GM15510 (cell line): ENCODE results near the gene FBXO36.

ENCODE experiments used
- POLR2A ChIP-seq: IDR thresholded peaks from 3 replicates; pipeline ENCODE4 v1.6.1; 2011; ENCODE audit warnings: borderline replicate concordance; ENCODE audit not compliant: insufficient read length; ENCODE audit errors: extremely low read depth

Gene FBXO36

GRCh38 chr2:229931241-229931640 is 8.9 kb downstream of the FBXO36 start:
- TF ChIP-seq POLR2A, result no peak

- TF ChIP-seq POLR2A, result no peak
Measured at GRCh38 chr2:229937537-229937936, 15.2 kb downstream of the FBXO36 start.

GRCh38 chr2:229942671-229943070 is 20.4 kb downstream of the FBXO36 start:
- no peak for TF ChIP-seq POLR2A

GRCh38 chr2:229943171-229943570 is 20.9 kb downstream of the FBXO36 start:
- no peak for TF ChIP-seq POLR2A

- TF ChIP-seq POLR2A, result no peak
Measured at GRCh38 chr2:229943770-229944449, 21.6 kb downstream of the FBXO36 start.

- TF ChIP-seq POLR2A, result no peak
Measured at GRCh38 chr2:229945975-229946374, 23.7 kb downstream of the FBXO36 start.

- no peak for TF ChIP-seq POLR2A
Measured at GRCh38 chr2:229947544-229947943, 25.2 kb downstream of the FBXO36 start.

- TF ChIP-seq POLR2A, result no peak
Measured at GRCh38 chr2:229952256-229952835, 30.0 kb downstream of the FBXO36 start.

- TF ChIP-seq POLR2A, result no peak
Measured at GRCh38 chr2:229955663-229956062, 33.4 kb downstream of the FBXO36 start.

- TF ChIP-seq POLR2A, result no peak
Measured at GRCh38 chr2:229956491-229956890, 34.2 kb downstream of the FBXO36 start.

GRCh38 chr2:229969921-229970320 is 47.6 kb downstream of the FBXO36 start:
- no peak for TF ChIP-seq POLR2A

- no peak for TF ChIP-seq POLR2A
Measured at GRCh38 chr2:229970406-229970805, 48.1 kb downstream of the FBXO36 start.

- no peak for TF ChIP-seq POLR2A
Measured at GRCh38 chr2:229971298-229971790, 49.0 kb downstream of the FBXO36 start.

GRCh38 chr2:229974266-229974665 is 52.0 kb downstream of the FBXO36 start:
- no peak for TF ChIP-seq POLR2A

GRCh38 chr2:229980431-229981184 is 58.3 kb downstream of the FBXO36 start:
- TF ChIP-seq POLR2A, result no peak
